H4 (cell line): ENCODE results near the gene SUSD6. TPM values are rescaled to one million over a fixed set of nuclear protein-coding genes. Genes with fewer than 3 reads are reported as not detected.
A peak's percentile ranks its signal among the peaks of the same experiment; 100 is the strongest.
"Not testable (repeated sequence)": the region's sequence is repeated elsewhere in the genome, so short reads cannot be mapped to it uniquely, and the experiment has no call there.

Experiments used
- DNase-seq: peaks from one replicate; pipeline ENCODE4 v3.0.0-alpha.2; 2015; ENCODE audit warnings: low spot score
- total RNA-seq: library from RNA; depleted of rRNA; stranded (reverse); fragments of >200 nt; shearing (Covaris generic); gene quantifications from 2 replicates; pipeline ENCODE4 v1.2.3, GENCODE V29; 2014

The SUSD6 gene
- total RNA-seq, 1 experiment from 2014 or later = 3.4 TPM

GRCh38 chr14:69694730-69695281 lies 83.4 kb downstream of the SUSD6 start:
- DNase-seq = no peak

- DNase-seq = no peak
Observed at GRCh38 chr14:69695322-69696203, 84.2 kb downstream of the SUSD6 start.

- no peak for DNase-seq
Observed at GRCh38 chr14:69696204-69696527, 84.8 kb downstream of the SUSD6 start.

- no peak for DNase-seq
Observed at GRCh38 chr14:69696633-69697557, 85.5 kb downstream of the SUSD6 start.

- no peak for DNase-seq
Observed at GRCh38 chr14:69698572-69698971, 87.2 kb downstream of the SUSD6 start.

GRCh38 chr14:69699243-69699642 lies 87.8 kb downstream of the SUSD6 start:
- DNase-seq = not testable (repeated sequence)

- no peak for DNase-seq
Observed at GRCh38 chr14:69699748-69700303, 88.4 kb downstream of the SUSD6 start.

- DNase-seq = no peak
Observed at GRCh38 chr14:69700575-69700974, 89.2 kb downstream of the SUSD6 start.

- DNase-seq = no peak
Observed at GRCh38 chr14:69701291-69701690, 89.9 kb downstream of the SUSD6 start.

GRCh38 chr14:69701857-69702256 lies 90.5 kb downstream of the SUSD6 start:
- DNase-seq = no peak

- DNase-seq = no peak
Observed at GRCh38 chr14:69703047-69704039, 91.9 kb downstream of the SUSD6 start.

GRCh38 chr14:69704319-69704718 lies 92.9 kb downstream of the SUSD6 start:
- DNase-seq = no peak

- no peak for DNase-seq
Observed at GRCh38 chr14:69705706-69706105, 94.3 kb downstream of the SUSD6 start.

GRCh38 chr14:69708049-69708448 lies 96.7 kb downstream of the SUSD6 start:
- no peak for DNase-seq

GRCh38 chr14:69708586-69709560 lies 97.5 kb downstream of the SUSD6 start:
- DNase-seq = peak; percentile 16

- no peak for DNase-seq
Observed at GRCh38 chr14:69710378-69710777, 99.0 kb downstream of the SUSD6 start.

GRCh38 chr14:69711065-69711464 lies 99.7 kb downstream of the SUSD6 start:
- no peak for DNase-seq

- no peak for DNase-seq
Observed at GRCh38 chr14:69711477-69711876, 100.1 kb downstream of the SUSD6 start.

- no peak for DNase-seq
Observed at GRCh38 chr14:69711881-69712560, 100.6 kb downstream of the SUSD6 start.
